AG04449 (cell line): Measurements from ENCODE around the gene ACTL6A.

Source experiments
- CTCF ChIA-PET: fragments of 350-600 bp; formaldehyde crosslinking; extraction: SDS; loops from one replicate; lab custom pipeline; 2021; ENCODE audit warnings: antibody characterized with exemption; lab: Yijun Ruan, JAX
- POLR2A ChIA-PET: fragments of 400-600, 350-600 bp; formaldehyde crosslinking; extraction: SDS; loops from one replicate; lab custom pipeline; 2020; ENCODE audit warnings: antibody characterized with exemption, inconsistent platforms; lab: Yijun Ruan, JAX
- DNase-seq: peaks from one replicate; pipeline ENCODE4 v3.0.0-alpha.2; 2010; ENCODE audit warnings: low read depth, low spot score
- H3K4me3 ChIP-seq: 2 replicates; pipeline ENCODE4 v1.5.1; 2011; ENCODE audit warnings: low read depth, mild to moderate bottlenecking, control low read depth, low read length
- TF ChIP-seq, protein P1 (sequence below): IDR thresholded peaks from one replicate; pipeline ENCODE4 v1.5.1; 2011; ENCODE audit warnings: mild to moderate bottlenecking, moderate library complexity, low read length, control low read depth, inconsistent platforms; ENCODE audit not compliant: insufficient read depth; ENCODE audit errors: missing control alignments

ACTL6A gene

DNA sequence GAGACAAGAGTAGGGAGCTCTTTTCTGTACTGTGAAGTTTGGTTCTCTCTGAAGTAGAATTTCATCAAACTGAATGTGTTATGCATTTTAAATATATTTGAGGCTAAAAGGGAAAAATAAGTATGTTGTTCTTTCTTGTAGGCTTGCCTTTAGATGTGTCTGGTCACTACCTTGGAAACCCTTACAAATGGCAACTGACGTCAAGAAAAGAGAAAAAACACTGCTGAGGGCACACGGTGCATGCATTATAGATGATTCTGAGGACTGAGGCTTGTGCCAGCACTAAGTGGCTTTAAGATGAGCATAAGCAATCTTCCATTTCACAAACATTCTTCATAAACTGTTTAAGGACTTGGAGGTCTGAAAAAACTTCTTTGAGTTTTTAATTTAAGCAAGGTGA is 31.1 kb upstream of the ACTL6A start:
- H3K4me3 ChIP-seq: no peak overlapping the region
- TF ChIP-seq, protein P1, sequence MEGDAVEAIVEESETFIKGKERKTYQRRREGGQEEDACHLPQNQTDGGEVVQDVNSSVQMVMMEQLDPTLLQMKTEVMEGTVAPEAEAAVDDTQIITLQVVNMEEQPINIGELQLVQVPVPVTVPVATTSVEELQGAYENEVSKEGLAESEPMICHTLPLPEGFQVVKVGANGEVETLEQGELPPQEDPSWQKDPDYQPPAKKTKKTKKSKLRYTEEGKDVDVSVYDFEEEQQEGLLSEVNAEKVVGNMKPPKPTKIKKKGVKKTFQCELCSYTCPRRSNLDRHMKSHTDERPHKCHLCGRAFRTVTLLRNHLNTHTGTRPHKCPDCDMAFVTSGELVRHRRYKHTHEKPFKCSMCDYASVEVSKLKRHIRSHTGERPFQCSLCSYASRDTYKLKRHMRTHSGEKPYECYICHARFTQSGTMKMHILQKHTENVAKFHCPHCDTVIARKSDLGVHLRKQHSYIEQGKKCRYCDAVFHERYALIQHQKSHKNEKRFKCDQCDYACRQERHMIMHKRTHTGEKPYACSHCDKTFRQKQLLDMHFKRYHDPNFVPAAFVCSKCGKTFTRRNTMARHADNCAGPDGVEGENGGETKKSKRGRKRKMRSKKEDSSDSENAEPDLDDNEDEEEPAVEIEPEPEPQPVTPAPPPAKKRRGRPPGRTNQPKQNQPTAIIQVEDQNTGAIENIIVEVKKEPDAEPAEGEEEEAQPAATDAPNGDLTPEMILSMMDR: no peak
- DNase-seq: no peak
- ChIA-PET CTCF (no interaction called here), POLR2A (no interaction called here)

DNA sequence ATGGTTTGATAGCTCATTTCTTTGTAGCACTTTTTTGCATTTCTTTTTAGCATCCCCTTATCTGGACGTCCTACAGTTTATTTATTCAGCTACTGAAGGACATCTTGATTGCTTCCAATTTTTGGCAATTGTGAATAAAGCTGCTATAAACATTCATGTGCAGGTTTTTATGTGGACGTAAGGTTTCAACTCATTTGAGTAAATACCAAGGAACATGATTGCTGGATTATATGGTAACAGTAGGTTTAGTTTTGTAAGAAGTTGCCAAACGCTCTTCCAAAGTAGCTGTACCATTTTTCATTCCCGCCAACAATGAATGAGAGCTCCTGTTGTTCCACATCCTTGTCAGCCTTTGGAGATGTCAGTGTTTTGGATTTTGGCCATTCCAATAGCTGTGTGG is 29.5 kb upstream of the ACTL6A start:
- POLR2A ChIA-PET: interaction anchor here (0.9 kb wide), 1 partner anchor 19 kb away, joined by 3 read pairs; no protein-coding TSS in a partner anchor
- CTCF ChIA-PET: no interaction called here
- TF ChIP-seq, protein P1: no peak
- DNase-seq: no peak
- H3K4me3 ChIP-seq: no peak overlapping the region

DNA sequence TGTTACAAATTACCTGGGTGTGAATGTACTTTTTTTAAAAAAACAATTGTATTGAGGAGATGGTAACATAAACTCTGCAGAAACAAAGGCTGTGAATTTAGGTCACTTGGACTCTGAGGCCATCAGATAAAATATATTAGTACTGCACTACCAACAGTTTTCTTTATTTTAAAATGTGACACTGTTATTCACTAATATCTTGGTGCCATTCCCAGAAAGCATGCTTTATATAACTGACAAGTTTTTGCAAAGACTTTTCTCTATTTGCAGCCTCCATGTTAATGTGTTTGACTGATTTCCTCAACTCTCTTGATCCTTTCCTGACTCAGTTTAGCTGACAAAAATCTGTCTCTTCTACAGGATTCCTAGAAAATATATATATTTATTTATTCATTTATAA is 26.5 kb upstream of the ACTL6A start:
- no peak for DNase-seq
- TF ChIP-seq, protein P1: no peak
- H3K4me3 ChIP-seq: no peak overlapping the region
- CTCF ChIA-PET: no interaction called here
- POLR2A ChIA-PET: no interaction called here

DNA sequence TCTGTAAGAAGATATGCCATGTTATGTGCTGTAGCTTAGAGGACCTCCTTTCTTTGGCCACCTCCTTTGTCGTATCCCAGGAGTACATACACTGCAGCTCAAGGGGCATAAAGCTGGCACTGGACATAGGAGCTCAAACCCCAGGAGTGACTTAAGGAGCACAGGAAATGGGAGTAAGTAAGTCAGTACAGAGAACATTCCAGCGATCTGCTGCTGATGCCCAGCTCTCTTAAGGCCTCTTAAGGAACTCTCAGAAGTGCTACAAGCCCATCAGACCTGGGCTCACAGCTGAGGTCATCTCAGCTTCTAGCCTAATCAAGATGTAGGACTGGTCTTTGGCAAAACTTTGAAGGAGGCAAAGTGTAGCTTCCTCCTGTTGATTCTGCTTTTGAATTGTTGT is 21.6 kb upstream of the ACTL6A start:
- CTCF ChIA-PET: no interaction called here
- DNase-seq: no peak
- POLR2A ChIA-PET: no interaction called here
- TF ChIP-seq, protein P1: no peak
- no peak overlapping the region for H3K4me3 ChIP-seq

DNA sequence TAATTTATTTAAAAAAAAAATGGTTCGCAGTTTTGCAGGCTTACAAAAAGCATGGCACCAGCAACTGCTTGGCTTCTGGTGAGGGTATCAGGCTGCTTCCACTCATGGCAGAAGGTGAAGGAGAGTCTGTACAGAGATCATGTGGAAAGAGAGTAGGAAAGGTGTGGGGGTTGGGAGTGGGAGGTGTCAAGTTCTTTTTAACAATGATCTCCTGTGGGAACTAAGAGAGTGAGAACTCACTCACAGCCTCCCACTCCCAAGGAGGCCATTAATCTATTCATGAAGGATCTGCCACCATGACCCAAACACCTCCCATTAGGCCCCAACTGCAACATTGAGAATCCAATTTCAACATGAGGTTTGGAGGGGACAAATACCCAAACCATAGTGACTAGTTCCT is 21.1 kb upstream of the ACTL6A start:
- POLR2A ChIA-PET: no interaction called here
- no peak overlapping the region for H3K4me3 ChIP-seq
- TF ChIP-seq, protein P1: no peak
- CTCF ChIA-PET: no interaction called here
- no peak for DNase-seq

DNA sequence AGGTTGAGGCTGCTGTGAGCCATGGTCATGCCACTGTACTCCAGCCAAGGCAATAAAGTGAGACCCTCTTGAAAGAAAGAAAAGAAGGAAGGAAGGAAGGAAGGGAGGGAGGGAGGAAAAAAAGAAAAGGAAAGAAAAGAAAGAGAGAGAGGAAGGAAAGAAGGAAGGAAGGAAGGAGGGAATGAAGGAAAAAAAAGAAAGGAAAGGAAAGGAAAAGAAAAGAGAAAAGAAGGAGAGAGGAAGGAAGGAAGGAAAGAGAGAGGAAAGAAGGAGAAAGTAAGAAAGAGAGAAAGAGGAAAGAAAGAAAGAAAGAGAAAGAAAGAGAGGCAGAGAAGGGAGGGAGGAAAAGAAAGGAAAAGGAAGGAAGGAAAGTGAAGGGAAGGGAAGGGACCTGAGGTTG is 20.4 kb upstream of the ACTL6A start:
- H3K4me3 ChIP-seq: no peak overlapping the region
- TF ChIP-seq, protein P1: no peak
- CTCF ChIA-PET: no interaction called here
- DNase-seq: no peak
- POLR2A ChIA-PET: no interaction called here
